IMR-90 (cell line): Measurements from ENCODE around the gene CALHM3. TPM values are rescaled to one million over a fixed set of nuclear protein-coding genes. Genes with fewer than 3 reads are reported as not detected.

ENCODE experiments used
- ATAC-seq: fragments of 200-7000 bp; cut with Tn5 transposase; 2 replicates; pipeline ENCODE4 v1.9.1; 2020; ENCODE audit warnings: low read depth, mild to moderate bottlenecking, moderate library complexity
- BruUV-seq: library from RNA; stranded (reverse); fragments of 400-500 nt; replicated peaks from 2 replicates; lab custom pipeline; 2021; lab: Mats Ljungman, UMichigan
- CTCF ChIA-PET: fragments of 300-600 bp; formaldehyde crosslinking; extraction: SDS; loops from one replicate; lab custom pipeline; 2021; ENCODE audit warnings: antibody characterized with exemption; lab: Yijun Ruan, JAX
- POLR2A ChIA-PET: fragments of 300-600 bp; sonication (Branson Sonifier 250); formaldehyde crosslinking; loops from one replicate; lab custom pipeline; 2022; ENCODE audit warnings: antibody characterized with exemption; ENCODE audit not compliant: unreplicated experiment; lab: Charles Lee
- DNase-seq: peaks from one replicate; pipeline ENCODE4 v3.0.0; 2013
- H2AFZ ChIP-seq: replicated peaks from 2 replicates; pipeline ENCODE3; 2013; ENCODE audit warnings: low read length, mild to moderate bottlenecking; ENCODE audit not compliant: poor library complexity
- H2AK5ac ChIP-seq: 2 replicates; pipeline ENCODE4 v1.6.1; 2013; ENCODE audit warnings: low read depth, low read length, inconsistent platforms
- H2AK9ac ChIP-seq: replicated peaks from 2 replicates; pipeline ENCODE3; 2013; ENCODE audit warnings: mild to moderate bottlenecking, low read depth, low read length, moderate library complexity; ENCODE audit not compliant: poor library complexity
- H2BK120ac ChIP-seq: 2 replicates; pipeline ENCODE4 v1.6.1; 2013; ENCODE audit warnings: low read depth, low read length, inconsistent platforms
- H2BK15ac ChIP-seq: 3 replicates; pipeline ENCODE4 v1.6.1; 2013; ENCODE audit warnings: low read depth, low read length, inconsistent platforms
- H2BK20ac ChIP-seq: 2 replicates; pipeline ENCODE4 v1.6.1; 2013; ENCODE audit warnings: low read depth, mild to moderate bottlenecking, inconsistent platforms, low read length, moderate library complexity
- H2BK5ac ChIP-seq: 2 replicates; pipeline ENCODE4 v1.6.1; 2013; ENCODE audit warnings: mild to moderate bottlenecking, low read depth, low read length, inconsistent platforms; ENCODE audit not compliant: poor library complexity, severe bottlenecking
- H3K14ac ChIP-seq: replicated peaks from 2 replicates; pipeline ENCODE4 v1.6.1; 2013; ENCODE audit warnings: low read depth, low read length, inconsistent platforms
- H3K18ac ChIP-seq: 2 replicates; pipeline ENCODE4 v1.6.1; 2013; ENCODE audit warnings: low read depth, low read length, control low read depth
- H3K23ac ChIP-seq: 2 replicates; pipeline ENCODE4 v1.6.1; 2013; ENCODE audit warnings: low read depth, low read length, inconsistent platforms
- H3K27ac ChIP-seq: 2 replicates; pipeline ENCODE4 v1.5.1; 2013; ENCODE audit warnings: mild to moderate bottlenecking, control low read depth, low read length; ENCODE audit not compliant: insufficient read depth
- H3K27me3 ChIP-seq: 2 replicates; pipeline ENCODE4 v1.6.1; 2013; ENCODE audit warnings: low read length; ENCODE audit not compliant: control insufficient read depth, insufficient read depth
- H3K36me3 ChIP-seq: 2 replicates; pipeline ENCODE4 v1.6.1; 2013; ENCODE audit warnings: low read length, mixed read lengths; ENCODE audit not compliant: control insufficient read depth, insufficient read depth
- H3K4ac ChIP-seq: 2 replicates; pipeline ENCODE4 v1.6.1; 2013; ENCODE audit warnings: low read depth, low read length, inconsistent platforms
- H3K4me1 ChIP-seq: 2 replicates; pipeline ENCODE4 v1.6.1; 2013; ENCODE audit warnings: low read length, mixed read lengths; ENCODE audit not compliant: control insufficient read depth, insufficient read depth
- H3K4me2 ChIP-seq: 2 replicates; pipeline ENCODE4 v1.6.1; 2013; ENCODE audit warnings: low read depth, mild to moderate bottlenecking, control low read depth, low read length, moderate library complexity
- H3K4me3 ChIP-seq: 2 replicates; pipeline ENCODE4 v1.5.1; 2013; ENCODE audit warnings: low read depth, mild to moderate bottlenecking, control low read depth, low read length, moderate library complexity; ENCODE audit not compliant: insufficient read depth
- H3K56ac ChIP-seq: 2 replicates; pipeline ENCODE4 v1.6.1; 2013; ENCODE audit warnings: low read length, inconsistent platforms; ENCODE audit not compliant: insufficient read depth; ENCODE audit errors: extremely low read depth
- H3K79me1 ChIP-seq, 2 experiments: 2 replicates each; pipeline ENCODE4 v1.6.1; 2013; ENCODE audit warnings: low read length in 2 of 2, inconsistent platforms in 1 of 2, low read depth in 1 of 2
- H3K9ac ChIP-seq: 2 replicates; pipeline ENCODE4 v1.6.1; 2013; ENCODE audit warnings: low read depth, low read length, control low read depth
- H3K9me1 ChIP-seq: 2 replicates; pipeline ENCODE4 v1.6.1; 2013; ENCODE audit warnings: low read length, inconsistent platforms; ENCODE audit not compliant: insufficient read depth
- H3K9me3 ChIP-seq: 2 replicates; pipeline ENCODE4 v1.6.1; 2013; ENCODE audit warnings: low read length; ENCODE audit not compliant: control insufficient read depth, insufficient read depth
- H4K20me1 ChIP-seq: 2 replicates; pipeline ENCODE4 v1.6.1; 2013; ENCODE audit warnings: low read length, inconsistent platforms; ENCODE audit not compliant: insufficient read depth
- H4K5ac ChIP-seq: 2 replicates; pipeline ENCODE4 v1.6.1; 2013; ENCODE audit warnings: mild to moderate bottlenecking, low read depth, low read length, control low read depth
- H4K8ac ChIP-seq, 2 experiments: 2 replicates each; pipeline ENCODE4 v1.6.1; 2013; ENCODE audit warnings: low read depth in 2 of 2, low read length in 2 of 2, control low read depth in 1 of 2, inconsistent platforms in 1 of 2
- H4K91ac ChIP-seq: 2 replicates; pipeline ENCODE4 v1.6.1; 2013; ENCODE audit warnings: low read depth, low read length, inconsistent platforms; ENCODE audit not compliant: insufficient read depth
- BHLHE40 ChIP-seq: fragments of 150-350 bp; IDR thresholded peaks from 2 replicates; pipeline ENCODE4 v1.6.1; 2016; ENCODE audit warnings: mild to moderate bottlenecking, low read depth, low read length
- CEBPB ChIP-seq: IDR thresholded peaks from 2 replicates; pipeline ENCODE4 v1.6.1; 2012; ENCODE audit warnings: low read depth, low read length, improper control_type of control experiment
- CHD1 ChIP-seq: IDR thresholded peaks from 2 replicates; pipeline ENCODE4 v1.6.1; 2012; ENCODE audit warnings: low read depth, low read length, improper control_type of control experiment
- CTCF ChIP-seq: conservative IDR thresholded peaks from 2 replicates; pipeline ENCODE4 v1.5.1; 2012; ENCODE audit warnings: mild to moderate bottlenecking, low read depth, low read length, improper control_type of control experiment
- FOS ChIP-seq: fragments of 150-350 bp; IDR thresholded peaks from 2 replicates; pipeline ENCODE4 v1.6.1; 2016; ENCODE audit warnings: low read depth, low read length
- MAFK ChIP-seq: IDR thresholded peaks from 2 replicates; pipeline ENCODE4 v1.6.1; 2012; ENCODE audit warnings: low read depth, low read length, improper control_type of control experiment
- MAZ ChIP-seq: IDR thresholded peaks from 2 replicates; pipeline ENCODE4 v1.6.1; 2012; ENCODE audit warnings: low read depth, mild to moderate bottlenecking, low read length, improper control_type of control experiment, moderate library complexity, borderline replicate concordance
- MXI1 ChIP-seq: IDR thresholded peaks from 2 replicates; pipeline ENCODE4 v1.6.1; 2012; ENCODE audit warnings: low read depth, mild to moderate bottlenecking, low read length, moderate library complexity, borderline replicate concordance
- NFE2L2 ChIP-seq: fragments of 150-350 bp; IDR thresholded peaks from 2 replicates; pipeline ENCODE4 v1.6.1; 2016; ENCODE audit warnings: low read depth, mild to moderate bottlenecking, low read length
- POLR2A ChIP-seq: IDR thresholded peaks from 2 replicates; pipeline ENCODE4 v1.6.1; 2012; ENCODE audit warnings: mild to moderate bottlenecking, low read depth, low read length
- RAD21 ChIP-seq: IDR thresholded peaks from 2 replicates; pipeline ENCODE4 v1.6.1; 2012; ENCODE audit warnings: low read length, improper control_type of control experiment
- RCOR1 ChIP-seq: IDR thresholded peaks from 2 replicates; pipeline ENCODE4 v1.6.1; 2012; ENCODE audit warnings: mild to moderate bottlenecking, low read length, improper control_type of control experiment; ENCODE audit not compliant: insufficient replicate concordance
- RFX5 ChIP-seq: IDR thresholded peaks from 2 replicates; pipeline ENCODE4 v1.8.0; 2012; ENCODE audit warnings: low read depth, mild to moderate bottlenecking, low read length, moderate library complexity
- SMC3 ChIP-seq: fragments of 150-350 bp; IDR thresholded peaks from 2 replicates; pipeline ENCODE4 v1.6.1; 2016; ENCODE audit warnings: low read depth, mild to moderate bottlenecking, antibody characterized with exemption, low read length, moderate library complexity
- USF2 ChIP-seq: fragments of 150-350 bp; IDR thresholded peaks from 2 replicates; pipeline ENCODE4 v1.6.1; 2017; ENCODE audit warnings: mild to moderate bottlenecking, antibody characterized with exemption, low read length, low read depth
- WGBS, 2 experiments: methylation state at CpG; one replicate each; pipeline versions ENCODE4 v1.1.5 to v1.1.7; 2013; ENCODE audit warnings: missing lambda C conversion rate in 2 of 2; ENCODE audit not compliant: insufficient read length in 1 of 2; ENCODE audit errors: extremely low coverage in 2 of 2; 5-methylcytosine and 5-hydroxymethylcytosine counted together
- dilution Hi-C: fragments of 300-500 bp; cut with HindIII; formaldehyde crosslinking; loops from one replicate; pipeline ENCODE4 v1.14.3; 2018; ENCODE audit warnings: low sequenced_read_pairs; ENCODE audit not compliant: unreplicated experiment
- in situ Hi-C: fragments of 300-500 bp; cut with MboI; formaldehyde crosslinking; loops from 3 replicates; pipeline ENCODE4 v1.14.3; 2019; ENCODE audit warnings: low sequenced_read_pairs, inconsistent platforms, mixed read lengths
- intact Hi-C: fragments of 100-400 bp; cut with micrococcal nuclease; formaldehyde crosslinking; loops from 2 replicates; pipeline ENCODE4 v1.10.0; 2022
- polyA plus RNA-seq, 3 experiments: library from polyadenylated mRNA; depleted of rRNA; stranded (reverse); fragments of >200 nt; gene quantifications; 2 replicates each; pipeline ENCODE4 v1.2.3, GENCODE V29; 2012; ENCODE audit warnings: low replicate concordance in 1 of 3
- total RNA-seq: library from RNA; depleted of rRNA; stranded (reverse); fragments of >200 nt; gene quantifications from 2 replicates; pipeline ENCODE4 v1.2.3, GENCODE V29; 2012
- TF ChIP-seq, protein P1 (sequence below): fragments of 150-350 bp; IDR thresholded peaks from 2 replicates; pipeline ENCODE4 v1.6.1; 2016; ENCODE audit warnings: low read depth, mild to moderate bottlenecking, low read length, moderate library complexity, borderline replicate concordance

Gene CALHM3
- total and polyA plus RNA-seq, 2 of the 4 experiments (the other 2 are of a cell fraction): not detected

DNA sequence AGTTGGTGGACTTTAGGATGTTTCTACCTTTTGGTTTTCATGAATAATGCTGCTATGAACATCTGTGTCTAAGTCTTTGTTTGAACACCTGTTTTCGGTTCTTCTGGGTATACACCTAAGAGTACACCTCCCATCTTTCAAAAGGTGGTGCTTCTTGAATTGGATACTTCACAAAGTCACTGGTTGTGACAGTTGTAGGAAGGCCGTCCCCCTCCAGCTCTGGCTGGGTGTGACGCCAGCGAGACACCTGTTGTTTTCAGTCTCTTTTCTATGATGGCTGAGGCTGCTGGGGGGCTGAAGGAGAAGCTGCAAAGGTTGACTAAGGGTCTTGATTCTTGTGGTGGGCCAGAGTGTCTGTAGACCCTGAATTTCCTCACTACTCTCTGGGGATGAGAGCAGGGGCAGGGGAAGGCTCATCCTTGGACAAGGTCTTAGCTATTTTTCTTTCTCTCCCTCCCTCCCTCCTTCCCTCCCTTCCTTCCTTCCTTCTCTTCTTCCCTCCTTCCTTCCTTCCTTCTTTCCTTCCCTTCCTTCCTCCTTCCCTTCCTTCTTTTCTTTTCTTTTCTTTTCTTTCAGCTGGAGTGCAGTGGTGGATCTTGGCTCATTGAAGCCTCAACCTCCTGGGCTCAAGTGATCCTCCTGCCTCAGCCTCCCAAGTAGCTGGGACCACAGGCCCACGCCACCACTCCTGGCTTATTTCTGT is 20.0 kb upstream of the CALHM3 start:
- peaks cover 4% of the 10 kb centered on the region for H3K4me1 ChIP-seq
- no peak for ATAC-seq
- dilution Hi-C loops: no loop called here
- no peak for DNase-seq
- peaks cover 83% of the 10 kb centered on the region for H3K27me3 ChIP-seq
- H2AK5ac ChIP-seq: no peak overlapping the region
- H2AFZ ChIP-seq: no peak overlapping the region
- ChIA-PET CTCF (no interaction called here), POLR2A (interaction anchor here (0.9 kb wide), 1 partner anchor 44 kb away, joined by 4 read pairs; no protein-coding TSS in a partner anchor)
- no peak overlapping the region for H4K5ac ChIP-seq
- no peak overlapping the region for H3K18ac ChIP-seq
- no peak overlapping the region for H2AK9ac ChIP-seq
- no peak overlapping the region for H4K8ac ChIP-seq
- H3K56ac ChIP-seq: no peak overlapping the region
- H3K4me2 ChIP-seq: no peak overlapping the region
- H3K79me1 ChIP-seq: no peaks in the 10 kb centered on the region
- no peaks in the 10 kb centered on the region for H3K9me3 ChIP-seq
- no TSS peak for BruUV-seq
- H4K91ac ChIP-seq: no peak overlapping the region
- no peak overlapping the region for H2BK5ac ChIP-seq
- H3K27ac ChIP-seq: no peak overlapping the region
- no peak for TF ChIP-seq FOS
- no peak for TF ChIP-seq USF2
- no peak for TF ChIP-seq BHLHE40
- no peak for TF ChIP-seq MAZ
- no peak for TF ChIP-seq CEBPB
- no peak for TF ChIP-seq CTCF
- no peak for TF ChIP-seq RAD21
- TF ChIP-seq CHD1: no peak
- TF ChIP-seq, protein P1, sequence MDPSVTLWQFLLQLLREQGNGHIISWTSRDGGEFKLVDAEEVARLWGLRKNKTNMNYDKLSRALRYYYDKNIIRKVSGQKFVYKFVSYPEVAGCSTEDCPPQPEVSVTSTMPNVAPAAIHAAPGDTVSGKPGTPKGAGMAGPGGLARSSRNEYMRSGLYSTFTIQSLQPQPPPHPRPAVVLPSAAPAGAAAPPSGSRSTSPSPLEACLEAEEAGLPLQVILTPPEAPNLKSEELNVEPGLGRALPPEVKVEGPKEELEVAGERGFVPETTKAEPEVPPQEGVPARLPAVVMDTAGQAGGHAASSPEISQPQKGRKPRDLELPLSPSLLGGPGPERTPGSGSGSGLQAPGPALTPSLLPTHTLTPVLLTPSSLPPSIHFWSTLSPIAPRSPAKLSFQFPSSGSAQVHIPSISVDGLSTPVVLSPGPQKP: no peak
- TF ChIP-seq MAFK: no peak
- no peak for TF ChIP-seq NFE2L2
- TF ChIP-seq RCOR1: no peak
- TF ChIP-seq SMC3: no peak
- TF ChIP-seq RFX5: no peak
- no peak for TF ChIP-seq POLR2A
- no peak for TF ChIP-seq MXI1
- in situ Hi-C loops: loop anchor here (10.0 kb wide), 1 partner anchor 186 kb away; no protein-coding TSS in a partner anchor
- H3K14ac ChIP-seq: no peak overlapping the region
- no peaks in the 10 kb centered on the region for H3K36me3 ChIP-seq
- H2BK15ac ChIP-seq: no peak overlapping the region
- H3K4me3 ChIP-seq: no peak overlapping the region
- H2BK120ac ChIP-seq: no peak overlapping the region
- no peaks in the 10 kb centered on the region for H3K9me1 ChIP-seq
- H3K9ac ChIP-seq: no peak overlapping the region
- H2BK20ac ChIP-seq: no peak overlapping the region
- no peak overlapping the region for H3K23ac ChIP-seq
- intact Hi-C loops: no loop called here
- no CpG with 5 or more reads among the region's 5 CpGs for WGBS, 2 experiments
- H3K4ac ChIP-seq: no peak overlapping the region
- H4K20me1 ChIP-seq: peaks cover 19% of the 10 kb centered on the region; the same call in 1 of the 2 replicates
